Measurements from ENCODE around the gene PCGF2.
A peak's percentile ranks its signal among the peaks of the same experiment; 100 is the strongest.
"Not testable (repeated sequence)": the region's sequence is repeated elsewhere in the genome, so short reads cannot be mapped to it uniquely, and the experiment has no call there.

The PCGF2 gene

GRCh38 chr17:38748149-38748891 is at the start of gene PCGF2:
Gene PCGF2 (minus strand): TSS chr17:38748336. CDS start chr17:38740402, 7,934 bp downstream.
- peak; percentile 88 for DNase-seq

GRCh38 chr17:38797828-38798227 is 49.7 kb upstream of the PCGF2 start:
- DNase-seq = no peak

- no peak for DNase-seq
These were observed 49.0 kb upstream of the PCGF2 start for GRCh38 chr17:38797158-38797490.

GRCh38 chr17:38796451-38797157 is 48.5 kb upstream of the PCGF2 start:
- DNase-seq = no peak

GRCh38 chr17:38794221-38794620 is 46.1 kb upstream of the PCGF2 start:
- DNase-seq = no peak

GRCh38 chr17:38791162-38791561 is 43.0 kb upstream of the PCGF2 start:
- no peak for DNase-seq

GRCh38 chr17:38790148-38790707 is 42.1 kb upstream of the PCGF2 start:
- not testable (repeated sequence) for DNase-seq

- no peak for DNase-seq
These were observed 41.0 kb upstream of the PCGF2 start for GRCh38 chr17:38789185-38789584.

GRCh38 chr17:38787999-38788398 is 39.9 kb upstream of the PCGF2 start:
- DNase-seq = not testable (repeated sequence)

- DNase-seq = no peak
These were observed 38.2 kb upstream of the PCGF2 start for GRCh38 chr17:38786372-38786771.

GRCh38 chr17:38783227-38783626 is 35.1 kb upstream of the PCGF2 start:
- DNase-seq = no peak

GRCh38 chr17:38779965-38780752 is 32.0 kb upstream of the PCGF2 start:
- DNase-seq = no peak

GRCh38 chr17:38777641-38778250 is 29.6 kb upstream of the PCGF2 start:
- DNase-seq = no peak

GRCh38 chr17:38773258-38773657 is 25.1 kb upstream of the PCGF2 start:
- no peak for DNase-seq

GRCh38 chr17:38768417-38768816 is 20.3 kb upstream of the PCGF2 start:
- no peak for DNase-seq

- no peak for DNase-seq
These were observed 18.2 kb upstream of the PCGF2 start for GRCh38 chr17:38766341-38766740.

GRCh38 chr17:38762231-38762630 is 14.1 kb upstream of the PCGF2 start:
- no peak for DNase-seq

GRCh38 chr17:38761612-38762011 is 13.5 kb upstream of the PCGF2 start:
- no peak for DNase-seq

- DNase-seq = no peak
These were observed 5.0 kb upstream of the PCGF2 start for GRCh38 chr17:38753071-38753506.

GRCh38 chr17:38752308-38753070 is 4.4 kb upstream of the PCGF2 start, which contains the start of gene PSMB3:
Gene PSMB3 (plus strand): TSS chr17:38752741. CDS start chr17:38752827, 86 bp downstream.
- peak; percentile 95 for DNase-seq

- DNase-seq = peak; percentile 75
These were observed 3.7 kb upstream of the PCGF2 start for GRCh38 chr17:38751808-38752307.

Measured in NCI-H510A (cell line).